Tibial nerve (tissue), 4 donors: ENCODE results near the gene DMBT1. TPM values are rescaled to one million over a fixed set of nuclear protein-coding genes. Genes with fewer than 3 reads are reported as not detected.

ENCODE experiments used
- DNase-seq, 2 donors: peaks; one replicate each; pipeline ENCODE4 v3.0.0-alpha.2; 2019; ENCODE audit warnings: low spot score in 2 of 2
- H3K27ac ChIP-seq, 4 donors: fragments of 200-600 bp; sonication (generic) in 3 of 4; one replicate each; pipeline ENCODE4 v1.5.1; 2017 to 2019; ENCODE audit warnings: mild to moderate bottlenecking in 1 of 4
- H3K27me3 ChIP-seq, 2 donors: fragments of 200-600 bp; sonication (generic) in 1 of 2; one replicate each; pipeline versions ENCODE4 v1.5.1 to v1.6.0; 2017 to 2019
- H3K36me3 ChIP-seq, 3 donors: fragments of 200-600 bp; sonication (generic); one replicate each; pipeline ENCODE4 v1.5.1; 2018 to 2019
- H3K4me1 ChIP-seq, 4 donors: fragments of 200-600 bp; sonication (generic) in 3 of 4; one replicate each; pipeline ENCODE4 v1.5.1; 2017 to 2019
- H3K4me3 ChIP-seq, 4 donors: fragments of 200-600 bp; sonication (generic) in 3 of 4; one replicate each; pipeline ENCODE4 v1.5.1; 2017 to 2019; ENCODE audit warnings: mild to moderate bottlenecking in 1 of 4, moderate library complexity in 1 of 4
- H3K9me3 ChIP-seq, 4 donors: fragments of 200-600 bp; sonication (generic) in 3 of 4; one replicate each; pipeline ENCODE4 v1.5.1; 2017 to 2019
- EP300 ChIP-seq, 2 donors: sonication (generic); formaldehyde crosslinking; IDR thresholded peaks; one replicate each; pipeline ENCODE4 v1.6.1; 2017; ENCODE audit warnings: antibody characterized with exemption in 2 of 2, mild to moderate bottlenecking in 1 of 2
- POLR2A ChIP-seq, 2 donors: fragments of 450-650 bp; IDR thresholded peaks; one replicate each; pipeline ENCODE4 v1.6.1; 2017; ENCODE audit warnings: antibody characterized with exemption in 2 of 2, mild to moderate bottlenecking in 2 of 2, moderate library complexity in 2 of 2
- WGBS, 2 donors: methylation state at CpG; one replicate each; pipeline ENCODE4 v1.1.5; 2018; 5-methylcytosine and 5-hydroxymethylcytosine counted together
- total RNA-seq, 4 donors: library from RNA; depleted of rRNA; stranded (reverse); fragments of >200 nt; gene quantifications; one replicate each; pipeline ENCODE4 v1.1.0, GENCODE V29; 2016
- TF ChIP-seq, protein P1 (sequence below), 5 experiments: fragments of 200-600 bp in 3 of 5; fragments of 450-650 bp in 2 of 5; sonication (generic) in 3 of 5; IDR thresholded peaks; one replicate each; pipeline ENCODE4 v1.5.1; 2016 to 2019; ENCODE audit warnings: antibody characterized with exemption in 5 of 5, mild to moderate bottlenecking in 3 of 5, moderate library complexity in 2 of 5

DMBT1 gene
- total RNA-seq, 4 donors from 2014 or later, result not detected

DNA sequence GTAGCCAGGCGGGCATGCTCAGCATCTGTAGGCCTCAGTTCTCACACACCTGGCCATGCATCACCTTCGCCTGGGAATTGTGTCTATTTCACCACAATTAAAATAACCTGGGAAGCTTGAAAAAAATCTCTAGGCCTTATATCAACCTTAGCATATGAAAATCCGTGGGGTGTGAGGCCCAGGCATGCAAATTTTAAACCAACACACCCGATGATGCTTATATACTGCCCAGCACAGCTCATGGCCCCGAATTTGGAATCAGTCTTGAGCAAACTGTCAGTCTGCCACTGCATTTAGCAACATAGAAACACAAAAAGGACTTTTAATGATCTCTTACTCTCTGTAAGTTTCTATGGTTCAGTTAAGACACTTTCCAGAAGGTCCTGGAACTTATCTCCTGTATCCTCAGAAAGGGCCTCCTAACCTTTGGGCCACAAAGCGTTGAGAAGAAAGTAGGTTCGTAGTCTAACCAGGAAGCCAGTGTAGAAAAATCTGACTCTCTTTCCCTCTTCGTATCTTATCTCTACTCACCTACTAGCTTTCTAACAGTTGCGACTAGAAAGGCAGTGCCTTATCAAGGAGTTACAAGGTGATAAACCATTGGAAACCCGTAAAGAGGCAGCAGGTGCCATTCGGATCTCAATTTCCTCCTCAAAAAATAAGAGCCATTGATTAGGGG lies 12.0 kb upstream of the DMBT1 start:
- no peak overlapping the region for H3K4me3 ChIP-seq
- no peaks in the 10 kb centered on the region for H3K9me3 ChIP-seq
- WGBS, 2 donors, result 89 to 92% methylated on average over 11 of the region's 11 CpGs
- no peaks in the 10 kb centered on the region for H3K36me3 ChIP-seq
- H3K4me1 ChIP-seq, result no peaks in the 10 kb centered on the region
- H3K27me3 ChIP-seq, result no peaks in the 10 kb centered on the region
- TF ChIP-seq, protein P1, sequence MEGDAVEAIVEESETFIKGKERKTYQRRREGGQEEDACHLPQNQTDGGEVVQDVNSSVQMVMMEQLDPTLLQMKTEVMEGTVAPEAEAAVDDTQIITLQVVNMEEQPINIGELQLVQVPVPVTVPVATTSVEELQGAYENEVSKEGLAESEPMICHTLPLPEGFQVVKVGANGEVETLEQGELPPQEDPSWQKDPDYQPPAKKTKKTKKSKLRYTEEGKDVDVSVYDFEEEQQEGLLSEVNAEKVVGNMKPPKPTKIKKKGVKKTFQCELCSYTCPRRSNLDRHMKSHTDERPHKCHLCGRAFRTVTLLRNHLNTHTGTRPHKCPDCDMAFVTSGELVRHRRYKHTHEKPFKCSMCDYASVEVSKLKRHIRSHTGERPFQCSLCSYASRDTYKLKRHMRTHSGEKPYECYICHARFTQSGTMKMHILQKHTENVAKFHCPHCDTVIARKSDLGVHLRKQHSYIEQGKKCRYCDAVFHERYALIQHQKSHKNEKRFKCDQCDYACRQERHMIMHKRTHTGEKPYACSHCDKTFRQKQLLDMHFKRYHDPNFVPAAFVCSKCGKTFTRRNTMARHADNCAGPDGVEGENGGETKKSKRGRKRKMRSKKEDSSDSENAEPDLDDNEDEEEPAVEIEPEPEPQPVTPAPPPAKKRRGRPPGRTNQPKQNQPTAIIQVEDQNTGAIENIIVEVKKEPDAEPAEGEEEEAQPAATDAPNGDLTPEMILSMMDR (IDR thresholded peaks at IDR 0.05), result no peak
- TF ChIP-seq EP300 (IDR thresholded peaks at IDR 0.05) (no peak), POLR2A (IDR thresholded peaks at IDR 0.05) (no peak)
- DNase-seq, result no peak
- H3K27ac ChIP-seq, result no peak overlapping the region

DNA sequence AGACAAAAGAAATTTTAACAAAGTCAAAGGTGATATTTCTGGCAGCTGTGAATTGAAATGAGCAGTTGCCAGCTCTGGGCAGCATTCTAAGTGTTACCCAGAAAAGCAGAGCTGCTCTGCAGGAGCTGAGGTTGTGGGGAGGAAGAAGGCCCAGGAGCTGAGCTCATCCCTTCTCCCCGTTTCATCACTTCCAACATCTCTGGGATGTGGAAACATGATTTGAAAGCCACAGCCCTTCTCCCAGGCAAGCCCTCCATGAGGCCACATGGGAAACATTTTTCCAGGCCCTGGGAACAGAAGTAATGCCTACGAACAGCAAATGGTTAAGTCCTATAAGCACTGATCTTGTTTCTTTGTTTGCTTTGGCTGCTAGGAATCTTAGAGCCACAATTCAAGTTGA lies 10.9 kb upstream of the DMBT1 start:
- Histone ChIP-seq H3K36me3 (no peaks in the 10 kb centered on the region), H3K27ac (no peak overlapping the region), H3K4me3 (no peak overlapping the region), H3K27me3 (no peaks in the 10 kb centered on the region), H3K4me1 (no peaks in the 10 kb centered on the region), H3K9me3 (no peaks in the 10 kb centered on the region)
- no peak for DNase-seq
- 83 to 89% methylated on average over 2 of the region's 2 CpGs for WGBS, 2 donors
- no peak for TF ChIP-seq EP300 (IDR thresholded peaks at IDR 0.05)
- TF ChIP-seq, protein P1 (IDR thresholded peaks at IDR 0.05), result no peak
- no peak for TF ChIP-seq POLR2A (IDR thresholded peaks at IDR 0.05)

DNA sequence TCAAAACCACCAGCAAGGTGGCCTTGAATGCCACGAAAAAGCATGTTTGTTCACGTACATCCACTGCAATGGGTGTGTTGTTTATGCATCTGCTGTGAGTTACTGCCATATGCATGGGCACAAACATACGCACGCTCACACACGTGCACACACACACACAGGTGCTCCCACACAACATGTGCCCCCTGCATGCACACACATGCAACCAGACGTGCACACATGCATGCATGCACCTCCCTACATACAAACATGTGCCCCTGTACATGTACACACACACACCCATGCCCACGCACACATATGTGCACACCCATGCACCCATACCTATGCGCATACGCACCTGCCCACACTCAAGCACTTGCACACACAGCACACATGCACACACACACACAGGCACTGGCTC lies 10.1 kb upstream of the DMBT1 start:
- no peak for TF ChIP-seq EP300 (IDR thresholded peaks at IDR 0.05)
- TF ChIP-seq POLR2A (IDR thresholded peaks at IDR 0.05), result no peak
- TF ChIP-seq, protein P1 (IDR thresholded peaks at IDR 0.05), result no peak
- Histone ChIP-seq H3K4me3 (no peak overlapping the region), H3K27me3 (no peaks in the 10 kb centered on the region), H3K36me3 (no peaks in the 10 kb centered on the region), H3K4me1 (no peaks in the 10 kb centered on the region), H3K27ac (no peak overlapping the region), H3K9me3 (no peaks in the 10 kb centered on the region)
- 98% methylated on average over 9 of the region's 9 CpGs for WGBS, 2 donors
- no peak for DNase-seq

DNA sequence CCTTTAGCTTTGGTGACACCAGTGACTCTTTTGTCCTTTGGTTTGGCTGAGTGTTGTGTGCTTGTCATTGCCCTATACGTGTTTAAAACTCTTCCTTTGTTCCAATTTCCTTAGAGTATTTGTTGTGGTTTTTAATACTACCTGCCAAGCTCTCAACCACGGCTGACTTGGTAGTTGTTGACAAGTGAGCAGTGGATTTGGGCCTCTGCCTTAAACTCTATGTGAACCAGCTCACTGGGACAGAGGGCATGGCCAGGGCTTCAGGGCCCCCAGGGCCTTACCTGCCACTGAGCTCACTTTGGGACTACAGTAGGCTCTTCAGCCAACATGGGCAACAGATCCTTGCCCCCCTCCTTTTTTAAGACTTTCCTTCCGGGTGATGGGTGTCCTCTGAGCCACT lies 9.6 kb upstream of the DMBT1 start:
- no peak for TF ChIP-seq EP300 (IDR thresholded peaks at IDR 0.05)
- TF ChIP-seq, protein P1 (IDR thresholded peaks at IDR 0.05), result no peak
- TF ChIP-seq POLR2A (IDR thresholded peaks at IDR 0.05), result no peak
- H3K4me3 ChIP-seq, result no peak overlapping the region
- WGBS, 2 donors, result 35 to 46% methylated on average over 2 to 3 of the region's 3 CpGs
- H3K4me1 ChIP-seq, result no peaks in the 10 kb centered on the region
- no peaks in the 10 kb centered on the region for H3K36me3 ChIP-seq
- H3K27me3 ChIP-seq, result peaks cover 0 to 3% of the 10 kb centered on the region in 2 donors
- DNase-seq, result no peak
- no peak overlapping the region for H3K27ac ChIP-seq
- H3K9me3 ChIP-seq, result no peaks in the 10 kb centered on the region

DNA sequence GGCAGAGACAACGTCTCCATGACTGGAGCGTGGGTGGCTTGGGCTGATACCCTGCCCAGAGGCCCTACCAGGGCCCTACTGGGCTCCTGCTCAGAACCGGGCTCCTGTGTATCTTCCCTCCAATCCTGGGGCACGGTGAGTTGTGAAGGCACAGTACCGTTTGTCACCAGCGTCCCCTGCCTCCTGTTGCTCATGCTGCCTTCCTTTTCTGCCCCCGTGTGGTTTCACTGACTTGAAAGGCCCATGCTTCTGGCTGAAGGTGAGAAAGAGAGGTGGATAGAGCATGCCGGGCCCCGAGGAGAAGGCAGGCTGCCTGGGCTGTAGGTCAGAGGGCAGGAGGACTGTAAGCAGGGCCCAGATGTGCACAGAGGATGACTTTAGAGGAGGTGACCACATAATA lies 9.1 kb upstream of the DMBT1 start:
- Histone ChIP-seq H3K9me3 (no peaks in the 10 kb centered on the region), H3K27me3 (peaks cover 0 to 8% of the 10 kb centered on the region in 2 donors), H3K4me1 (no peaks in the 10 kb centered on the region), H3K36me3 (no peaks in the 10 kb centered on the region), H3K27ac (no peak overlapping the region), H3K4me3 (no peak overlapping the region)
- WGBS, 2 donors, result 52 to 57% methylated on average over 9 of the region's 9 CpGs
- TF ChIP-seq POLR2A (IDR thresholded peaks at IDR 0.05), result no peak
- no peak for TF ChIP-seq EP300 (IDR thresholded peaks at IDR 0.05)
- TF ChIP-seq, protein P1 (IDR thresholded peaks at IDR 0.05), result no peak
- DNase-seq, result no peak
